ENCODE data around the gene F2RL1. TPM values are rescaled to one million over a fixed set of nuclear protein-coding genes. Genes with fewer than 3 reads are reported as not detected.

The F2RL1 gene
- total RNA-seq, 2 experiments from 2014 or later: not detected

DNA sequence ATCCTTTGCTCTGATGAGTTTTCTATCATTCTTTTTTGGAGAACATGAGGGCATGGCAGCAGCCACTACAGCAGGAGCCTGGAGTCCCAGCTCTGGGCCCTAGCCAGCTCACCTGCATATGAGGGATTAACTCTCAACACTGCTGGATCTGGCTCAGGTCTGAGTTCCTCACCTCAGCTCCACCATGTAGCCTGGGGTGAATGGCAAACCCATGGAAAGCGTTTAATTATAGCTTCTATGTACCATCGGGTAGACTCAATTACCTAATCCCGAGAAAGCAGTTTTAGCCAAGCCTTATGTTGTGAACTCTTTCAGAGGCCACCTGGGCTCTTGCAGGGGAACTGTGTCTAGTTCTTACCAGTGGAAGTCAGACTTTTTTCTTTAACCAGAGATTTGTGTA is 27.1 kb downstream of the F2RL1 start:
- CTCF ChIA-PET (ENCODE audit: unreplicated experiment): no interaction called here

DNA sequence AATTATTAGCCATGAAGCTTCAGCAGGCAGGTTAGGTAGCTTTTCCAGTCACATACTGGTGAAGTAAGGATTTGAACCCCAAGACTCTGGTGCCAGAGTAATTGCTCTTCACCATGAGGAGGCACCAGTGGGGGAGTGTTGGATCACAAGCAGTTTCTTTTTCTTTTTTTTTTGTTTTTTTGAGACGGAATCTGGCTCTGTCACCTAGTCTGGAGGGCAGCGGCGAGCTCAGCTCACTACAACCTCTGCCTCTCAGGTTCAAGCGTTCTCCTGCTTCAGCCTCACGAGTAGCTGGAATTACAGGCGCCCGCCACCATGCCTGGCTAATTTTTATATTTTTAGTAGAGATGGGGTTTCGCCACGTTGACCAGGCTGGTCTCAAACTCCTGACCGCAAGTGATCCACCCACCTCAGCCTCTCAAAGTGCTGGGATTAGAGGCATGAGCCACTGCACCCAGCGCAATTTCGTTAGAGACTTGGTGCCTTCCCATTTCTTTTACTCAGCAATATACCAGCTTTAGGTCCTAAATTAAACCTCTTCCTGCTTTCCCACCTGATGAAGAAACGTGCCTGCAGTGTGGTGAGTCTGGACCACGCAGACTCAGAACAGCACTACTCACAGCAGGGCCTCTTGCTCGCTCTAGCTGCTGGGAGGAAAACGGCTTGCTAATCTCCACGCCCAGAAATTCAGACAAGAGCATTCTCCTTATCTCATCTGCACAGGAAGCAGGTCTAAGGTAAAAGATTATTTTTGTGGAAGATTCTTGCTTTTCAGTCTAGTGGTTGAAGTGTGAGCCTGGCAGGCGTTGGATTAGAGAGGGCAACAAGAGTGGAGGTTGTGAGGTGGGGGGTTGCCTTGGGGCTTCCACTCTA is 30.8 kb downstream of the F2RL1 start, which contains the start of gene S100Z:
TSS of gene S100Z (plus strand) at position 596 of the 873 bp plus-strand sequence. CDS start 25,346 bp downstream, outside the sequence.
- ChIA-PET CTCF (ENCODE audit: unreplicated experiment) (interaction anchor here (0.7 kb wide), 1 partner anchor 75 kb away, joined by 4 read pairs; no protein-coding TSS in a partner anchor), POLR2A (interaction anchor here (0.5 to 1.2 kb wide), 3 partner anchors 11 to 163 kb away, joined by 3 read pairs; no protein-coding TSS in a partner anchor)
- no TSS peak for BruUV-seq (replicated peaks)
- H3K9me2 ChIP-seq (ENCODE audit: insufficient read depth, low read length): no peaks in the 10 kb centered on the region
- H2AFZ ChIP-seq (ENCODE audit: low read length): no peak within 1 kb of the TSS
- H3K4me1 ChIP-seq (ENCODE audit: insufficient read depth, low read length, poor library complexity, severe bottlenecking): peaks cover 14% of the 10 kb centered on the region
- no peak within 1 kb of the TSS for H3K4me3 ChIP-seq (ENCODE audit: low read depth, low read length, poor library complexity, severe bottlenecking)
- intact Hi-C loops (cut with micrococcal nuclease; ENCODE audit: unreplicated experiment): no loop called here
- peaks cover 4% of the 10 kb centered on the region; the same call in 1 of the 2 replicates for H3K9me3 ChIP-seq (ENCODE audit: low read length)
- H3K4me2 ChIP-seq (ENCODE audit: low read length): no peak within 1 kb of the TSS
- no peaks in the 10 kb centered on the region for H4K20me1 ChIP-seq (ENCODE audit: insufficient read depth, low read length)
- DNase-seq (ENCODE audit: low spot score): no peak
- H3K79me2 ChIP-seq (ENCODE audit: insufficient read depth, low read depth, low read length): no peaks in the 10 kb centered on the region
- no peak within 1 kb of the TSS for H3K27ac ChIP-seq (ENCODE audit: low read depth, low read length, poor library complexity, severe bottlenecking)
- no peaks in the 10 kb centered on the region for H3K36me3 ChIP-seq (ENCODE audit: insufficient read depth, low read length)
- TF ChIP-seq, protein P1, sequence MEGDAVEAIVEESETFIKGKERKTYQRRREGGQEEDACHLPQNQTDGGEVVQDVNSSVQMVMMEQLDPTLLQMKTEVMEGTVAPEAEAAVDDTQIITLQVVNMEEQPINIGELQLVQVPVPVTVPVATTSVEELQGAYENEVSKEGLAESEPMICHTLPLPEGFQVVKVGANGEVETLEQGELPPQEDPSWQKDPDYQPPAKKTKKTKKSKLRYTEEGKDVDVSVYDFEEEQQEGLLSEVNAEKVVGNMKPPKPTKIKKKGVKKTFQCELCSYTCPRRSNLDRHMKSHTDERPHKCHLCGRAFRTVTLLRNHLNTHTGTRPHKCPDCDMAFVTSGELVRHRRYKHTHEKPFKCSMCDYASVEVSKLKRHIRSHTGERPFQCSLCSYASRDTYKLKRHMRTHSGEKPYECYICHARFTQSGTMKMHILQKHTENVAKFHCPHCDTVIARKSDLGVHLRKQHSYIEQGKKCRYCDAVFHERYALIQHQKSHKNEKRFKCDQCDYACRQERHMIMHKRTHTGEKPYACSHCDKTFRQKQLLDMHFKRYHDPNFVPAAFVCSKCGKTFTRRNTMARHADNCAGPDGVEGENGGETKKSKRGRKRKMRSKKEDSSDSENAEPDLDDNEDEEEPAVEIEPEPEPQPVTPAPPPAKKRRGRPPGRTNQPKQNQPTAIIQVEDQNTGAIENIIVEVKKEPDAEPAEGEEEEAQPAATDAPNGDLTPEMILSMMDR (conservative IDR thresholded peaks at IDR 0.05; ENCODE audit: low read length): no peak
- no peak for TF ChIP-seq EZH2phosphoT487 (IDR thresholded peaks at IDR 0.05; ENCODE audit: borderline replicate concordance, low read depth, low read length)

More for the DNA sequence above, 27.1 kb downstream of the F2RL1 start:
- no TSS peak for BruUV-seq (replicated peaks)
- Histone ChIP-seq H3K4me2 (ENCODE audit: low read length) (no peak overlapping the region), H3K9me2 (ENCODE audit: insufficient read depth, low read length) (no peaks in the 10 kb centered on the region), H3K27ac (ENCODE audit: low read depth, low read length, poor library complexity, severe bottlenecking) (no peak overlapping the region), H3K4me3 (ENCODE audit: low read depth, low read length, poor library complexity, severe bottlenecking) (no peak overlapping the region), H2AFZ (ENCODE audit: low read length) (no peak overlapping the region), H4K20me1 (ENCODE audit: insufficient read depth, low read length) (no peaks in the 10 kb centered on the region), H3K9me3 (ENCODE audit: low read length) (no peaks in the 10 kb centered on the region), H3K4me1 (ENCODE audit: insufficient read depth, low read length, poor library complexity, severe bottlenecking) (no peaks in the 10 kb centered on the region), H3K79me2 (ENCODE audit: insufficient read depth, low read depth, low read length) (no peaks in the 10 kb centered on the region), H3K36me3 (ENCODE audit: insufficient read depth, low read length) (no peaks in the 10 kb centered on the region)
- DNase-seq (ENCODE audit: low spot score): no peak
- no peak for TF ChIP-seq EZH2phosphoT487 (IDR thresholded peaks at IDR 0.05; ENCODE audit: borderline replicate concordance, low read depth, low read length)
- TF ChIP-seq, protein P1 (conservative IDR thresholded peaks at IDR 0.05; ENCODE audit: low read length): no peak
- POLR2A ChIA-PET: no interaction called here
- intact Hi-C loops (cut with micrococcal nuclease; ENCODE audit: unreplicated experiment): no loop called here
